Tibial nerve (tissue), 4 donors: ENCODE results near the gene NEK10.

ENCODE experiments used
- EP300 ChIP-seq, 2 donors: sonication (generic); formaldehyde crosslinking; IDR thresholded peaks; one replicate each; pipeline ENCODE4 v1.6.1; 2017; ENCODE audit warnings: antibody characterized with exemption in 2 of 2, mild to moderate bottlenecking in 1 of 2
- POLR2A ChIP-seq, 2 donors: fragments of 450-650 bp; IDR thresholded peaks; one replicate each; pipeline ENCODE4 v1.6.1; 2017; ENCODE audit warnings: antibody characterized with exemption in 2 of 2, mild to moderate bottlenecking in 2 of 2, moderate library complexity in 2 of 2
- TF ChIP-seq, protein P1 (sequence below), 5 experiments: fragments of 200-600 bp in 3 of 5; fragments of 450-650 bp in 2 of 5; sonication (generic) in 3 of 5; IDR thresholded peaks; one replicate each; pipeline ENCODE4 v1.5.1; 2016 to 2019; ENCODE audit warnings: antibody characterized with exemption in 5 of 5, mild to moderate bottlenecking in 3 of 5, moderate library complexity in 2 of 5

DNA sequence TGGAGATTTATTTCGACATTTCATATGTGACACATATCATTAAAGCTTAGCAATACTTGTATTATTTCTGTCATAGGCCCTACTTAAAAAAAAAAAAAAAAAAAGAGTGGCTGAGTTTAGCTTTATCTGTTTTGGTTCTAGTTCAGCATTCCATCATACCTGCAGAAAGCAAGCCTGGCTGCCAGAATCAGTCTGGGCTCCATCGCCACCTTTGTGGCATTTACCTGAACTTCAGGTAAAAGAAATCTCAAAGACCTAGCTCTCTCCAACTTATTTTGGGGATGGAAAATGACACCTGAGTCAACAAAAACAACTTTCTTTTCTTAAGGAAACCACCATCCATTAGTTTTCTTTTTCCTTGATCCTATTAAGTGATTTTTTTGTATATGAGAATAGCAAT is 82.1 kb downstream of the NEK10 start:
- TF ChIP-seq, protein P1, sequence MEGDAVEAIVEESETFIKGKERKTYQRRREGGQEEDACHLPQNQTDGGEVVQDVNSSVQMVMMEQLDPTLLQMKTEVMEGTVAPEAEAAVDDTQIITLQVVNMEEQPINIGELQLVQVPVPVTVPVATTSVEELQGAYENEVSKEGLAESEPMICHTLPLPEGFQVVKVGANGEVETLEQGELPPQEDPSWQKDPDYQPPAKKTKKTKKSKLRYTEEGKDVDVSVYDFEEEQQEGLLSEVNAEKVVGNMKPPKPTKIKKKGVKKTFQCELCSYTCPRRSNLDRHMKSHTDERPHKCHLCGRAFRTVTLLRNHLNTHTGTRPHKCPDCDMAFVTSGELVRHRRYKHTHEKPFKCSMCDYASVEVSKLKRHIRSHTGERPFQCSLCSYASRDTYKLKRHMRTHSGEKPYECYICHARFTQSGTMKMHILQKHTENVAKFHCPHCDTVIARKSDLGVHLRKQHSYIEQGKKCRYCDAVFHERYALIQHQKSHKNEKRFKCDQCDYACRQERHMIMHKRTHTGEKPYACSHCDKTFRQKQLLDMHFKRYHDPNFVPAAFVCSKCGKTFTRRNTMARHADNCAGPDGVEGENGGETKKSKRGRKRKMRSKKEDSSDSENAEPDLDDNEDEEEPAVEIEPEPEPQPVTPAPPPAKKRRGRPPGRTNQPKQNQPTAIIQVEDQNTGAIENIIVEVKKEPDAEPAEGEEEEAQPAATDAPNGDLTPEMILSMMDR (IDR thresholded peaks at IDR 0.05), result no peak
- no peak for TF ChIP-seq POLR2A (IDR thresholded peaks at IDR 0.05)
- no peak for TF ChIP-seq EP300 (IDR thresholded peaks at IDR 0.05)
